ENCODE results near the gene CLDND2. TPM values are rescaled to one million over a fixed set of nuclear protein-coding genes. Genes with fewer than 3 reads are reported as not detected.

The CLDND2 gene
- total RNA-seq, 1 experiment from 2014 or later: 0.79 TPM

DNA sequence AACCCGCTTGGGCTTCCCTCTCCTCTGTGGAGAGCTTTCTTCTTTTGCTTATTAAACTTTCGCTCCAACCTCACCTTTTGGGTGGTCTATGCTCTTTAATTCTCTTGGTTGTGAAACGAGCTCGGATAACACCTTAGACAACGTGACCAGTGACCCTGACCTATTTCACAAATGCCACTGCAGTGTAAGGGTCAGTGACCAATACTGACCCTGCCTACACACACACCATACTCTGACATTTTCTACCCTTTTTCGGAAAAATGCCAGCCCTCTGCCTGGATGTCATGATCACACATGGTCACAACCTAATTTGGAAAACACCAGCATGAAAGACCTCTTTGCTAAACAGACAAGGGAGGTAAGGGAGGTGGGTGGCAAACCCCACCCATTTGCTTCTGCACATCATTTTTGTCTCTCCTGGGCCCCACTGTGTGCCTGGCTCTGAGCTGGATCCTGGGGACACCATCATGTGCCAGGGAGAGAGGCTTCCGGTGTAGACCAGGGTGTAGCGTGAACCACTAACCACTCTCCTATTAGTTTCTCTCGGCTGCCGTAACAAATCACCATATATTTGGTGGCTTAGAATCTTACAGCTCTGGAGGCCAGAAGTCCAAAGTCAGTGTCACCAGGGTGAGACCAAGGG is 12.5 kb downstream of the CLDND2 start:
- no peak for DNase-seq (ENCODE audit: unreplicated experiment)
- no peaks in the 10 kb centered on the region for H3K9me3 Mint-ChIP-seq (ENCODE audit: unreplicated experiment)
- TF ChIP-seq, protein P1, sequence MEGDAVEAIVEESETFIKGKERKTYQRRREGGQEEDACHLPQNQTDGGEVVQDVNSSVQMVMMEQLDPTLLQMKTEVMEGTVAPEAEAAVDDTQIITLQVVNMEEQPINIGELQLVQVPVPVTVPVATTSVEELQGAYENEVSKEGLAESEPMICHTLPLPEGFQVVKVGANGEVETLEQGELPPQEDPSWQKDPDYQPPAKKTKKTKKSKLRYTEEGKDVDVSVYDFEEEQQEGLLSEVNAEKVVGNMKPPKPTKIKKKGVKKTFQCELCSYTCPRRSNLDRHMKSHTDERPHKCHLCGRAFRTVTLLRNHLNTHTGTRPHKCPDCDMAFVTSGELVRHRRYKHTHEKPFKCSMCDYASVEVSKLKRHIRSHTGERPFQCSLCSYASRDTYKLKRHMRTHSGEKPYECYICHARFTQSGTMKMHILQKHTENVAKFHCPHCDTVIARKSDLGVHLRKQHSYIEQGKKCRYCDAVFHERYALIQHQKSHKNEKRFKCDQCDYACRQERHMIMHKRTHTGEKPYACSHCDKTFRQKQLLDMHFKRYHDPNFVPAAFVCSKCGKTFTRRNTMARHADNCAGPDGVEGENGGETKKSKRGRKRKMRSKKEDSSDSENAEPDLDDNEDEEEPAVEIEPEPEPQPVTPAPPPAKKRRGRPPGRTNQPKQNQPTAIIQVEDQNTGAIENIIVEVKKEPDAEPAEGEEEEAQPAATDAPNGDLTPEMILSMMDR (IDR thresholded peaks at IDR 0.05; ENCODE audit: unreplicated experiment): no peak
- ChIA-PET CTCF (interaction anchor here (0.5 to 1.1 kb wide), 3 partner anchors 16 to 301 kb away, joined by 3 to 4 read pairs (median 3); no protein-coding TSS in a partner anchor), POLR2A (no interaction called here)
- H3K4me1 Mint-ChIP-seq (ENCODE audit: insufficient read depth, unreplicated experiment): peaks cover 6% of the 10 kb centered on the region
- H3K4me3 Mint-ChIP-seq (ENCODE audit: unreplicated experiment): no peak overlapping the region
- no TSS peak for BruUV-seq (replicated peaks)
- no peaks in the 10 kb centered on the region for H3K27me3 Mint-ChIP-seq (ENCODE audit: insufficient read depth, unreplicated experiment)
- peaks cover 16% of the 10 kb centered on the region for H3K36me3 Mint-ChIP-seq (ENCODE audit: insufficient read depth, unreplicated experiment)
- intact Hi-C loops (cut with micrococcal nuclease): no loop called here
- H3K27ac Mint-ChIP-seq (ENCODE audit: low read depth, unreplicated experiment): no peak overlapping the region

DNA sequence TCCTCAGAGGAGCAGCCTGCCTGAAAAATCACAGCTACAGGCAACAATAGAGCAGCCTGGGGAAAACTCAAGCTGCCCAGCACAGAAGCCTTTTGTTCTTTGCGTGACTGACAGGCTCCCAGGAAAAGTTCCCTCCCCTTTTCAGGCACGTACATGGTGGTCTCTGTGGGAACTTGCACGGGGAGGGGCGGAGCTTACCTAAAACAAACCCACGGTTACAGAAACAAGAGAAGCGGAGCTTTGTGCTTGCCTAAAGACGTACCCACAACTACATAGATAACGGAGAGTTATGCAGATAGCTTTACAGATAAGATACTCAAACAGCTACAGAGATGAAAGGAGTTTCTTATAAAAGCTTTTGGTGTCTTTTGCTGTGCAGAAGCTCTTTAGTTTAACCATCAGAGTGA is 14.1 kb downstream of the CLDND2 start:
- no peak overlapping the region for H3K4me3 Mint-ChIP-seq (ENCODE audit: unreplicated experiment)
- ChIA-PET CTCF (no interaction called here), POLR2A (interaction anchor here (1.0 kb wide), 1 partner anchor 11 kb away, joined by 4 read pairs; no protein-coding TSS in a partner anchor)
- H3K27ac Mint-ChIP-seq (ENCODE audit: low read depth, unreplicated experiment): no peak overlapping the region
- H3K27me3 Mint-ChIP-seq (ENCODE audit: insufficient read depth, unreplicated experiment): no peaks in the 10 kb centered on the region
- BruUV-seq (replicated peaks): no TSS peak
- intact Hi-C loops (cut with micrococcal nuclease): no loop called here
- no peak for DNase-seq (ENCODE audit: unreplicated experiment)
- TF ChIP-seq, protein P1 (IDR thresholded peaks at IDR 0.05; ENCODE audit: unreplicated experiment): no peak
- peaks cover 23% of the 10 kb centered on the region for H3K36me3 Mint-ChIP-seq (ENCODE audit: insufficient read depth, unreplicated experiment)
- H3K4me1 Mint-ChIP-seq (ENCODE audit: insufficient read depth, unreplicated experiment): peaks cover 6% of the 10 kb centered on the region
- no peaks in the 10 kb centered on the region for H3K9me3 Mint-ChIP-seq (ENCODE audit: unreplicated experiment)

DNA sequence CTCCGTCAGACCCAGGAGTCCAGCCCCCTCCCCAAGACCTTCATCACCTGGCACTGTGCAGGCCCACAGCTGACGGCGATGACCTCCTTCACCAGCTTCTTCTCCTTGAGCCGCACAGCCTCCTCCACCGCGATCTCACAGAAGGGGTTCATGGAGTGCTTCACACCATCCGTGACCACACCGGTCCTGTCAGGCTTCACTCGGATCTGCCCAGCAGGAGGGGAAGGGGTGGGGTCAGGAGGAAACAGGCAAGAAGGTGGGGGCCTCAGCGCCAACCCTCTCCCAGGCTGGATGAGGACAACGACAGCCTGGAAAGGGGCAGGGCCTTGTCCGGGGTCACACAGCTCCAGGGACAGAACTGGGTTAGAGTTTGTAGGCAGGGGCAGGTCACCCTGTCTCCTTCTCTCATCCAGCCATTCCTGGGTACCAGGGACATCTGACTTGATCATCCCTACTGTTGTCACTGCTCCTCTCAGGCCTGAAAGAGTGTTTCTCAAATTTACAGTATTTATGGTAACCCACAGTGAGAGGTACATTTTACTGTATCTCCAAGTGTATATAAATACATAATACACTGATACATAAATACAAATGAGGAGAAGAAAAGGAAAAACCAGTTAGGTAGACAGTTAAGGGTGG is 14.6 kb downstream of the CLDND2 start:
- peak overlapping the region; percentile 19 for H3K27ac Mint-ChIP-seq (ENCODE audit: low read depth, unreplicated experiment)
- DNase-seq (ENCODE audit: unreplicated experiment): no peak
- intact Hi-C loops (cut with micrococcal nuclease): no loop called here
- no TSS peak for BruUV-seq (replicated peaks)
- CTCF ChIA-PET: interaction anchor here (0.6 kb wide), 1 partner anchor 10 kb away, joined by 3 read pairs; no protein-coding TSS in a partner anchor
- TF ChIP-seq, protein P1 (IDR thresholded peaks at IDR 0.05; ENCODE audit: unreplicated experiment): no peak
- POLR2A ChIA-PET: interaction anchor here (1.0 kb wide), 1 partner anchor 11 kb away, joined by 4 read pairs; no protein-coding TSS in a partner anchor
- H3K9me3 Mint-ChIP-seq (ENCODE audit: unreplicated experiment): no peaks in the 10 kb centered on the region
- no peak overlapping the region for H3K4me3 Mint-ChIP-seq (ENCODE audit: unreplicated experiment)
- H3K4me1 Mint-ChIP-seq (ENCODE audit: insufficient read depth, unreplicated experiment): peaks cover under 1% of the 10 kb centered on the region
- H3K27me3 Mint-ChIP-seq (ENCODE audit: insufficient read depth, unreplicated experiment): no peaks in the 10 kb centered on the region
- H3K36me3 Mint-ChIP-seq (ENCODE audit: insufficient read depth, unreplicated experiment): peaks cover 28% of the 10 kb centered on the region

DNA sequence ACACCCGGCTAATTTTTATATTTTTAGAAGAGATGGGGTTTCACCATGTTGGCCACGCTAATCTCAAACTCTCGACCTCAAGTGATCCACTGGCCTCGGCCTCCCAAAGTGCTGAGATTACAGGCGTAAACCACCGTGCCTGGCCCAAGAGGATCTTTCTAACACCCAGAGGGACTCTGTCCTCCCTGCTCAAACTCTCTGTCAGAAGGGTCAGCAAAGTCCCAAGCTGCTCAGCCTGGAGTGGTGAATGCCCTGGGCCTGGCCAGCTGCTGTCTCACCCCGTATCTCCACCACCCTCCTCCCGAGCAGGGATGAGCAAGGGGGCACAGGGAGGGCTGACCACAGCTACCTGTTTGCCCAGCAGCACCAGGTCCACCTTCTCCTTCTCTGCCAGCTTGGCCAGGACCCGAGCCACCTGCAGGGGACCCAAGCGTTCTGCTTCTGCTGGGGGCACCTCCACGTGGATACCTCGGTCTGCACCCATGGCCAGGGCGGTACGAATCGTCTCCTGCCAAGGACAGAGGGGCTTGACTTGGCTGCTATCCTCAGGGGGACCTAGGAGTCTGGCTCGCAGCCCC is 15.9 kb downstream of the CLDND2 start:
- no peaks in the 10 kb centered on the region for H3K4me1 Mint-ChIP-seq (ENCODE audit: insufficient read depth, unreplicated experiment)
- no TSS peak for BruUV-seq (replicated peaks)

More for the DNA sequence above, 15.9 kb downstream of the CLDND2 start:
- H3K4me3 Mint-ChIP-seq (ENCODE audit: unreplicated experiment): no peak overlapping the region
- TF ChIP-seq, protein P1 (IDR thresholded peaks at IDR 0.05; ENCODE audit: unreplicated experiment): no peak
- H3K36me3 Mint-ChIP-seq (ENCODE audit: insufficient read depth, unreplicated experiment): peaks cover 24% of the 10 kb centered on the region
- H3K27me3 Mint-ChIP-seq (ENCODE audit: insufficient read depth, unreplicated experiment): no peaks in the 10 kb centered on the region
- H3K27ac Mint-ChIP-seq (ENCODE audit: low read depth, unreplicated experiment): no peak overlapping the region
- DNase-seq (ENCODE audit: unreplicated experiment): no peak
- intact Hi-C loops (cut with micrococcal nuclease): no loop called here
- CTCF ChIA-PET: no interaction called here
- no peaks in the 10 kb centered on the region for H3K9me3 Mint-ChIP-seq (ENCODE audit: unreplicated experiment)
- POLR2A ChIA-PET: interaction anchor here (0.7 kb wide), 1 partner anchor 9 kb away, joined by 3 read pairs; no protein-coding TSS in a partner anchor

Data from MCF 10A (cell line).